DND-41 (cell line): ENCODE data around the gene FOXK2.

Source experiments
- ATAC-seq: fragments of 200-7000 bp; cut with Tn5 transposase; 3 replicates; pipeline ENCODE4 v1.9.1; 2021; ENCODE audit warnings: low read depth; ENCODE audit not compliant: insufficient read depth
- DNase-seq: peaks from one replicate; pipeline ENCODE4 v3.0.0-alpha.2; 2020
- H2AFZ ChIP-seq: 2 replicates; pipeline ENCODE4 v1.6.0; 2012; ENCODE audit warnings: low read depth, low read length
- H3K27ac ChIP-seq: 2 replicates; pipeline ENCODE4 v1.5.1; 2012; ENCODE audit warnings: low read length, inconsistent platforms
- H3K27me3 ChIP-seq: fragments of 200-600 bp; sonication (generic); 2 replicates; pipeline ENCODE4 v1.6.0; 2012; ENCODE audit warnings: low read length, mild to moderate bottlenecking, inconsistent platforms; ENCODE audit not compliant: insufficient read depth, poor library complexity
- H3K36me3 ChIP-seq: 2 replicates; pipeline ENCODE4 v1.5.1; 2012; ENCODE audit warnings: low read length, inconsistent platforms; ENCODE audit not compliant: insufficient read depth
- H3K4me1 ChIP-seq: 2 replicates; pipeline ENCODE4 v1.5.1; 2012; ENCODE audit warnings: mild to moderate bottlenecking, low read length; ENCODE audit not compliant: insufficient read depth
- H3K4me2 ChIP-seq: 2 replicates; pipeline ENCODE4 v1.6.0; 2012; ENCODE audit warnings: mild to moderate bottlenecking, moderate library complexity, low read length, inconsistent platforms; ENCODE audit not compliant: insufficient read depth
- H3K4me3 ChIP-seq, 2 experiments: fragments of 200-600 bp in 1 of 2; shearing (Covaris generic) in 1 of 2; 2 replicates each; pipeline ENCODE4 v1.5.1; 2012 to 2016; ENCODE audit warnings: inconsistent platforms in 2 of 2, low read length in 2 of 2, mild to moderate bottlenecking in 2 of 2, low read depth in 1 of 2, moderate library complexity in 1 of 2
- H3K79me2 ChIP-seq: 2 replicates; pipeline ENCODE4 v1.6.0; 2012; ENCODE audit warnings: low read length, inconsistent platforms; ENCODE audit not compliant: insufficient read depth
- H3K9ac ChIP-seq: 2 replicates; pipeline ENCODE4 v1.6.0; 2012; ENCODE audit warnings: low read depth, mild to moderate bottlenecking, inconsistent platforms, low read length, moderate library complexity
- H3K9me3 ChIP-seq: 2 replicates; pipeline ENCODE4 v1.5.1; 2012; ENCODE audit warnings: low read length, moderate library complexity, mild to moderate bottlenecking, inconsistent platforms; ENCODE audit not compliant: insufficient read depth, severe bottlenecking
- H4K20me1 ChIP-seq: 2 replicates; pipeline ENCODE4 v1.6.0; 2012; ENCODE audit warnings: low read length; ENCODE audit not compliant: insufficient read depth
- EZH2 ChIP-seq: IDR thresholded peaks from 3 replicates; pipeline ENCODE4 v1.6.1; 2012; ENCODE audit warnings: borderline replicate concordance, low read depth, mild to moderate bottlenecking, moderate library complexity, low read length, inconsistent platforms; ENCODE audit not compliant: severe bottlenecking
- TF ChIP-seq, protein P1 (sequence below): IDR thresholded peaks from 2 replicates; pipeline ENCODE4 v1.5.1; 2012; ENCODE audit warnings: borderline replicate concordance, low read length, moderate library complexity, mild to moderate bottlenecking; ENCODE audit not compliant: poor library complexity, severe bottlenecking; ENCODE audit errors: extremely low read depth

FOXK2 gene

DNA sequence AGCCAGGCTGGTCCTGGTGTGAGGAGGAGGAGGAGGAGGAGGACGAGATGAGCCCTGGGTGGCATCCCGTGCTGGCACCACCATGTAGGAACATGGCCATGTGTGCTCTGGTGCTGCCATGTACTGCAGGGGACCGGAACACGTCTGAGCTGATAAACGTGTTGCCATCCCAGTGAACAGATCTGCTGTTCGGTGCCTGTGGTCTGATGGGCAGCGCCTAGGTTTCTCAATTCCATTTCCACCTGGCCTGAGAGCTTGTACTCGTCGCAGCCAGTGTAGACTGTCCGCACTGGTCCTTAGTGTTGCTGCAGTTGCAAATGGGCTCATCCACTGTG, 28.4 kb upstream of the FOXK2 start:
- H3K27ac ChIP-seq = no peak overlapping the region
- ATAC-seq (no peak), DNase-seq (no peak)
- H2AFZ ChIP-seq = no peak overlapping the region
- TF ChIP-seq, protein P1, sequence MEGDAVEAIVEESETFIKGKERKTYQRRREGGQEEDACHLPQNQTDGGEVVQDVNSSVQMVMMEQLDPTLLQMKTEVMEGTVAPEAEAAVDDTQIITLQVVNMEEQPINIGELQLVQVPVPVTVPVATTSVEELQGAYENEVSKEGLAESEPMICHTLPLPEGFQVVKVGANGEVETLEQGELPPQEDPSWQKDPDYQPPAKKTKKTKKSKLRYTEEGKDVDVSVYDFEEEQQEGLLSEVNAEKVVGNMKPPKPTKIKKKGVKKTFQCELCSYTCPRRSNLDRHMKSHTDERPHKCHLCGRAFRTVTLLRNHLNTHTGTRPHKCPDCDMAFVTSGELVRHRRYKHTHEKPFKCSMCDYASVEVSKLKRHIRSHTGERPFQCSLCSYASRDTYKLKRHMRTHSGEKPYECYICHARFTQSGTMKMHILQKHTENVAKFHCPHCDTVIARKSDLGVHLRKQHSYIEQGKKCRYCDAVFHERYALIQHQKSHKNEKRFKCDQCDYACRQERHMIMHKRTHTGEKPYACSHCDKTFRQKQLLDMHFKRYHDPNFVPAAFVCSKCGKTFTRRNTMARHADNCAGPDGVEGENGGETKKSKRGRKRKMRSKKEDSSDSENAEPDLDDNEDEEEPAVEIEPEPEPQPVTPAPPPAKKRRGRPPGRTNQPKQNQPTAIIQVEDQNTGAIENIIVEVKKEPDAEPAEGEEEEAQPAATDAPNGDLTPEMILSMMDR = no peak
- no peak for TF ChIP-seq EZH2
- H3K9ac ChIP-seq = no peak overlapping the region
- no peaks in the 10 kb centered on the region for H4K20me1 ChIP-seq
- no peaks in the 10 kb centered on the region for H3K9me3 ChIP-seq
- peaks cover 31% of the 10 kb centered on the region for H3K36me3 ChIP-seq
- no peaks in the 10 kb centered on the region for H3K27me3 ChIP-seq
- H3K4me2 ChIP-seq = no peak overlapping the region
- H3K79me2 ChIP-seq = no peaks in the 10 kb centered on the region
- peaks cover 22% of the 10 kb centered on the region for H3K4me1 ChIP-seq
- H3K4me3 ChIP-seq = no peak overlapping the region

DNA sequence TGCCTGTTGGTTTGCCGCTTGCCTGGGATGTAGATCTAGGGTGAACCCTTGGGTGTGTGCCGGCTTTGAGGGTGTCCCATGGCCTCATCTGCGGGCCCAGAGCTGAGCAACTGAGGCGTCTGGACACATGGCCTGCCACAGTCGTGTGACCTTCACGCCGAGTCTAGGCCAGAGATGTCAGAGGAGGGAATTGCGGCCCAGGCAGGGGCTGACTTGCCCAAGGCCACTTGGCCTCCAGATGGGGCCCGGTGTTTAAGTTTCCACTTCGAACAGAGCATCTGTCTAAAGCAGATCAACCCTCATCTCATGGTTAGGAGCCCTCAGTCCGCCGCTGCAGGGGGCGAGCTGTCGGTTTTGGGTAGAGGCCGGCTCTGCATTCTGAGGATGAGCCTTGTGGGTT, 28.0 kb upstream of the FOXK2 start:
- Histone ChIP-seq H3K9ac (no peak overlapping the region), H3K27ac (no peak overlapping the region), H3K9me3 (no peaks in the 10 kb centered on the region), H3K79me2 (0 out of 2 replicates have a peak, but pooled peaks cover under 1% of the 10 kb centered on the region), H2AFZ (no peak overlapping the region), H3K4me1 (peaks cover 26% of the 10 kb centered on the region), H4K20me1 (no peaks in the 10 kb centered on the region), H3K27me3 (no peaks in the 10 kb centered on the region), H3K4me3 (no peak overlapping the region), H3K4me2 (no peak overlapping the region), H3K36me3 (peaks cover 27% of the 10 kb centered on the region)
- DNase-seq (no peak), ATAC-seq (no peak)
- no peak for TF ChIP-seq EZH2
- TF ChIP-seq, protein P1 = no peak

DNA sequence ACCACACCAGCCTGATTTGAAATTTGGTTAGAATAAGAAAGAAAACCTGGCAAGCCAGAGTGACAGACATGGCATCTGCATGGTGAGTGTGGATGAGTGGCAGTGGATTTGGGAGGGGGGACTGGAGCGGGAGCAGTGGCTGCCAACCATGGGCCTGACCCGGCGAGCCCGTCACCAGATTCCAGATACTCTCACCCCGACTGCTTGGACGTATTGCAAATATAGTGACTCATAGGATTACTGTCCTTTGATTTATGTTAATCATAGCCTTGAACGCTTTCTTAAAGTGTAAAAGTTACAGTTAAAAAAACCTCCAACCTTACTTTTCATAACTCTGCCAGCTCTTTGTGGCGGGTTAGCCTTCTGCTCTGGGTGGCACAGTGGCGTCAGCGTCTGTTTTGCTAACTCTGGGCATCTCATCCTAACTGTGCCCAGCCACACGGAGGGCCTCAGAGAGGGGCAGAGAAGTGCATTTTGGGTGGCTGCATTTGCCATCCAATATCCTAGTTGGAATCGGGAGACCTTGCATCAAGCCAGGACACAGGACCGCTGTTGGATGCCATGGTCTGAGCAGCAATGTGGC, 26.8 kb upstream of the FOXK2 start:
- DNase-seq (no peak), ATAC-seq (no peak)
- TF ChIP-seq EZH2 = no peak
- TF ChIP-seq, protein P1 = no peak
- H3K4me3 ChIP-seq = no peak overlapping the region
- no peak overlapping the region for H3K9ac ChIP-seq
- no peaks in the 10 kb centered on the region for H3K27me3 ChIP-seq
- H2AFZ ChIP-seq = no peak overlapping the region
- peaks cover 15% of the 10 kb centered on the region for H3K36me3 ChIP-seq
- H3K4me1 ChIP-seq = peaks cover 36% of the 10 kb centered on the region
- no peak overlapping the region for H3K27ac ChIP-seq
- no peaks in the 10 kb centered on the region for H3K9me3 ChIP-seq
- H4K20me1 ChIP-seq = no peaks in the 10 kb centered on the region
- H3K79me2 ChIP-seq = peaks cover 5% of the 10 kb centered on the region; the same call in 1 of the 2 replicates
- no peak overlapping the region for H3K4me2 ChIP-seq
